Peyer's patch (tissue), 4 donors: ENCODE measurements around the gene SLC6A7.

ENCODE experiments used
- POLR2A ChIP-seq, 2 donors: fragments of 450-650 bp; IDR thresholded peaks; one replicate each; pipeline ENCODE4 v1.5.1; 2017; ENCODE audit warnings: antibody characterized with exemption in 2 of 2, mild to moderate bottlenecking in 2 of 2, moderate library complexity in 2 of 2
- TF ChIP-seq, protein P1 (sequence below), 6 experiments: fragments of 450-650 bp in 4 of 6; fragments of 200-600 bp in 2 of 6; sonication (generic) in 1 of 6; IDR thresholded peaks; one replicate each; pipeline ENCODE4 v1.5.1; 2017 to 2019; ENCODE audit warnings: antibody characterized with exemption in 6 of 6, mild to moderate bottlenecking in 3 of 6, moderate library complexity in 1 of 6

DNA sequence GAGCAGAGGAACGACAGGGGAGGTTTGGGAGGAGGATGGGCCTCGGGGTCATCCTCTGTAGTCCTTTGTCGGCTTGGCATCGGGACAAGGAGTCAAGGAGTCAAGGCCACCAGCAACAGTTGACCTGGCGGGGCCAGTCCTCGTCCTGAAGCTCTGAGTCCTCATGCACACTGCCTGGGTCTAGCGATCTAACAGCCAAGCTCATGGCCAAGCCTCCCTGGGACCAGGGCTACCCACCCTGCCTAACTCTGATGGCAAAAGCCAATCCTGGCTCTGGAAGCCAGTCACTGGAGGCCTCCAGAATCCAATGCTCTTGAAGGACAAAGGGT, 49.9 kb downstream of the SLC6A7 start:
- TF ChIP-seq POLR2A (IDR thresholded peaks at IDR 0.05), result no peak
- TF ChIP-seq, protein P1, sequence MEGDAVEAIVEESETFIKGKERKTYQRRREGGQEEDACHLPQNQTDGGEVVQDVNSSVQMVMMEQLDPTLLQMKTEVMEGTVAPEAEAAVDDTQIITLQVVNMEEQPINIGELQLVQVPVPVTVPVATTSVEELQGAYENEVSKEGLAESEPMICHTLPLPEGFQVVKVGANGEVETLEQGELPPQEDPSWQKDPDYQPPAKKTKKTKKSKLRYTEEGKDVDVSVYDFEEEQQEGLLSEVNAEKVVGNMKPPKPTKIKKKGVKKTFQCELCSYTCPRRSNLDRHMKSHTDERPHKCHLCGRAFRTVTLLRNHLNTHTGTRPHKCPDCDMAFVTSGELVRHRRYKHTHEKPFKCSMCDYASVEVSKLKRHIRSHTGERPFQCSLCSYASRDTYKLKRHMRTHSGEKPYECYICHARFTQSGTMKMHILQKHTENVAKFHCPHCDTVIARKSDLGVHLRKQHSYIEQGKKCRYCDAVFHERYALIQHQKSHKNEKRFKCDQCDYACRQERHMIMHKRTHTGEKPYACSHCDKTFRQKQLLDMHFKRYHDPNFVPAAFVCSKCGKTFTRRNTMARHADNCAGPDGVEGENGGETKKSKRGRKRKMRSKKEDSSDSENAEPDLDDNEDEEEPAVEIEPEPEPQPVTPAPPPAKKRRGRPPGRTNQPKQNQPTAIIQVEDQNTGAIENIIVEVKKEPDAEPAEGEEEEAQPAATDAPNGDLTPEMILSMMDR (IDR thresholded peaks at IDR 0.05), result no peak
